A673 (cell line): ENCODE results near the gene LDB3. TPM values are rescaled to one million over a fixed set of nuclear protein-coding genes. Genes with fewer than 3 reads are reported as not detected.
A peak's percentile ranks its signal among the peaks of the same experiment; 100 is the strongest.

ENCODE experiments used
- BruUV-seq: library from RNA; stranded (reverse); fragments of 400-500 nt; replicated peaks from 2 replicates; lab custom pipeline; 2021; lab: Mats Ljungman, UMichigan
- CTCF ChIA-PET: fragments of 300-600 bp; sonication (Branson Sonifier 250); formaldehyde crosslinking; loops from one replicate; lab custom pipeline; 2022; ENCODE audit warnings: antibody characterized with exemption; lab: Charles Lee
- POLR2A ChIA-PET: fragments of 300-600 bp; sonication (Branson Sonifier 250); formaldehyde crosslinking; loops from one replicate; lab custom pipeline; 2022; ENCODE audit warnings: antibody characterized with exemption; ENCODE audit not compliant: low non-redundant PET; lab: Charles Lee
- DNase-seq: peaks from one replicate; pipeline ENCODE4 v3.0.0-alpha.2; 2015; ENCODE audit warnings: low spot score
- H3K27ac ChIP-seq: fragments of 200-600 bp; sonication (generic); 2 replicates; pipeline ENCODE4 v1.5.1; 2016; ENCODE audit warnings: mixed run types, low read depth, mild to moderate bottlenecking, mixed read lengths, antibody characterized with exemption, low read length; ENCODE audit not compliant: poor library complexity, severe bottlenecking
- H3K27me3 ChIP-seq: fragments of 200-600 bp; sonication (generic); replicated peaks from 2 replicates; pipeline ENCODE4 v1.6.1; 2017; ENCODE audit warnings: mixed run types, low read depth, mild to moderate bottlenecking, mixed read lengths, antibody characterized with exemption, low read length; ENCODE audit not compliant: insufficient read depth, poor library complexity
- H3K36me3 ChIP-seq: fragments of 200-600 bp; sonication (generic); 2 replicates; pipeline ENCODE4 v1.6.1; 2016; ENCODE audit warnings: mixed run types, mild to moderate bottlenecking, mixed read lengths, antibody characterized with exemption, low read length; ENCODE audit not compliant: insufficient read depth, poor library complexity, severe bottlenecking
- H3K4me1 ChIP-seq: fragments of 200-600 bp; sonication (generic); 2 replicates; pipeline ENCODE4 v1.6.1; 2017; ENCODE audit warnings: mixed run types, mild to moderate bottlenecking, mixed read lengths, antibody characterized with exemption, low read length; ENCODE audit not compliant: insufficient read depth, poor library complexity, severe bottlenecking
- H3K4me3 ChIP-seq: fragments of 200-600 bp; sonication (generic); 2 replicates; pipeline ENCODE4 v1.5.1; 2016; ENCODE audit warnings: low read depth, mixed run types, mild to moderate bottlenecking, mixed read lengths, low read length; ENCODE audit not compliant: poor library complexity, severe bottlenecking
- H3K9me3 ChIP-seq: fragments of 200-600 bp; sonication (generic); 2 replicates; pipeline ENCODE4 v1.6.1; 2016; ENCODE audit warnings: mixed run types, low read depth, mild to moderate bottlenecking, mixed read lengths, antibody characterized with exemption, low read length; ENCODE audit not compliant: poor library complexity, severe bottlenecking
- CTCF ChIP-seq: fragments of 300-800, 200-600 bp; sonication (generic); conservative IDR thresholded peaks from 2 replicates; pipeline ENCODE4 v1.5.1; 2017; ENCODE audit warnings: low read depth, mild to moderate bottlenecking, antibody characterized with exemption, low read length, moderate library complexity, mixed read lengths
- EZH2 ChIP-seq: fragments of 200-600 bp; sonication (generic); IDR thresholded peaks from 2 replicates; pipeline ENCODE4 v1.6.1; 2017; ENCODE audit warnings: borderline replicate concordance, low read depth, mild to moderate bottlenecking, mixed read lengths, antibody characterized with exemption, low read length; ENCODE audit not compliant: poor library complexity, severe bottlenecking
- intact Hi-C: fragments of 100-400 bp; cut with micrococcal nuclease; formaldehyde crosslinking; loops from one replicate; pipeline ENCODE4 v1.10.0; 2022; ENCODE audit not compliant: unreplicated experiment
- total RNA-seq: library from RNA; stranded (reverse); gene quantifications from 2 replicates; pipeline ENCODE4 v1.2.3, GENCODE V29; 2021

Gene LDB3
- total RNA-seq, 1 experiment from 2014 or later, result 0.34 TPM

GRCh38 chr10:86687750-86688149 is 19.4 kb downstream of the LDB3 start:
- Histone ChIP-seq H3K27ac (no peak overlapping the region), H3K9me3 (no peaks in the 10 kb centered on the region), H3K4me1 (peaks cover under 1% of the 10 kb centered on the region), H3K4me3 (no peak overlapping the region), H3K36me3 (no peaks in the 10 kb centered on the region), H3K27me3 (no peaks in the 10 kb centered on the region)
- DNase-seq, result no peak
- intact Hi-C loops, result loop anchor here (1.0 to 10.0 kb wide), 3 partner anchors 212 to 277 kb away; partner anchors contain the start of gene ADIRF
- BruUV-seq, result no TSS peak
- no peak for TF ChIP-seq EZH2
- TF ChIP-seq CTCF, result no peak
- ChIA-PET POLR2A (no interaction called here), CTCF (no interaction called here)

- no peaks in the 10 kb centered on the region for H3K9me3 ChIP-seq
- H3K4me1 ChIP-seq, result peaks cover 7% of the 10 kb centered on the region
- DNase-seq, result peak; percentile 86
- TF ChIP-seq CTCF (peak; percentile 77), EZH2 (no peak)
- CTCF ChIA-PET, result no interaction called here
- no TSS peak for BruUV-seq
- H3K27me3 ChIP-seq, result no peaks in the 10 kb centered on the region
- POLR2A ChIA-PET, result no interaction called here
- H3K27ac ChIP-seq, result no peak overlapping the region
- no peaks in the 10 kb centered on the region for H3K36me3 ChIP-seq
- H3K4me3 ChIP-seq, result no peak overlapping the region
- intact Hi-C loops, result loop anchor here (1.0 to 10.0 kb wide), 3 partner anchors 211 to 276 kb away; partner anchors contain the start of gene ADIRF
Observed at GRCh38 chr10:86688398-86688921, 20.1 kb downstream of the LDB3 start.

GRCh38 chr10:86689146-86689545 is 20.8 kb downstream of the LDB3 start:
- no peak overlapping the region for H3K27ac ChIP-seq
- no TSS peak for BruUV-seq
- no peaks in the 10 kb centered on the region for H3K27me3 ChIP-seq
- H3K36me3 ChIP-seq, result no peaks in the 10 kb centered on the region
- H3K9me3 ChIP-seq, result no peaks in the 10 kb centered on the region
- DNase-seq, result no peak
- TF ChIP-seq CTCF (no peak), EZH2 (no peak)
- H3K4me3 ChIP-seq, result no peak overlapping the region
- intact Hi-C loops, result loop anchor here (10.0 kb wide), 1 partner anchor 276 kb away; the partner anchor contains the start of gene ADIRF
- ChIA-PET CTCF (interaction anchor here (0.5 to 0.6 kb wide), 2 partner anchors 68 to 361 kb away, joined by 3 to 4 read pairs; no protein-coding TSS in a partner anchor), POLR2A (no interaction called here)
- H3K4me1 ChIP-seq, result peaks cover 14% of the 10 kb centered on the region
